SU-DHL-6 (cell line): ENCODE measurements around the gene IL17B.

Experiments
- H2AFZ ChIP-seq: fragments of 200-600 bp; sonication (generic); 2 replicates; pipeline ENCODE4 v1.6.1; 2014; ENCODE audit warnings: low read depth, mild to moderate bottlenecking, moderate library complexity, mixed read lengths, antibody characterized with exemption, low read length; ENCODE audit not compliant: severe bottlenecking
- H3F3A ChIP-seq: fragments of 200-600 bp; shearing (Covaris generic); 2 replicates; pipeline ENCODE4 v1.6.0; 2016; ENCODE audit warnings: antibody characterized with exemption, mild to moderate bottlenecking; ENCODE audit not compliant: insufficient read depth
- H3K27ac ChIP-seq: fragments of 200-600 bp; sonication (generic); 2 replicates; pipeline ENCODE4 v1.5.1; 2016; ENCODE audit warnings: low read depth, mild to moderate bottlenecking, low read length, moderate library complexity, mixed read lengths
- H3K27me3 ChIP-seq: fragments of 200-600 bp; sonication (generic), shearing (Covaris generic); 2 replicates; pipeline ENCODE4 v1.6.0; 2014; ENCODE audit warnings: mild to moderate bottlenecking, low read length
- H3K36me3 ChIP-seq: fragments of 200-600 bp; sonication (generic); 2 replicates; pipeline ENCODE4 v1.6.1; 2014; ENCODE audit warnings: mild to moderate bottlenecking, low read length, mixed read lengths
- H3K4me2 ChIP-seq: fragments of 300-600, 200-600 bp; shearing (Covaris generic), sonication (generic); 2 replicates; pipeline ENCODE4 v1.6.0; 2014; ENCODE audit warnings: low read length, low read depth, mild to moderate bottlenecking; ENCODE audit not compliant: poor library complexity, severe bottlenecking
- H3K4me3 ChIP-seq: fragments of 200-600 bp; sonication (generic); 2 replicates; pipeline ENCODE4 v1.5.1; 2014; ENCODE audit warnings: antibody characterized with exemption, low read length, mild to moderate bottlenecking, mixed read lengths; ENCODE audit not compliant: insufficient read depth, poor library complexity, severe bottlenecking
- H3K79me2 ChIP-seq: fragments of 200-600 bp; sonication (generic); 2 replicates; pipeline ENCODE4 v1.6.1; 2014; ENCODE audit warnings: mild to moderate bottlenecking, low read length, moderate library complexity; ENCODE audit not compliant: insufficient read depth
- H3K9ac ChIP-seq: fragments of 200-600 bp; sonication (generic); 2 replicates; pipeline ENCODE4 v1.7.0; 2014; ENCODE audit warnings: mild to moderate bottlenecking, low read length
- H3K9me2 ChIP-seq: fragments of 200-600 bp; sonication (generic); replicated peaks from 2 replicates; pipeline ENCODE4 v1.6.1; 2014; ENCODE audit warnings: low read length; ENCODE audit not compliant: insufficient read depth
- H3K9me3 ChIP-seq: fragments of 200-600 bp; sonication (generic); 2 replicates; pipeline ENCODE4 v1.6.1; 2014; ENCODE audit warnings: low read length, mixed read lengths; ENCODE audit not compliant: insufficient read depth
- H4K20me1 ChIP-seq: fragments of 200-600 bp; sonication (generic); 2 replicates; pipeline ENCODE4 v1.6.1; 2014; ENCODE audit warnings: low read depth, mild to moderate bottlenecking, antibody characterized with exemption, low read length, moderate library complexity, mixed read lengths
- EZH2phosphoT487 ChIP-seq: fragments of 200-600 bp; sonication (generic), shearing (Covaris generic); conservative IDR thresholded peaks from 2 replicates; pipeline ENCODE4 v1.6.1; 2018; ENCODE audit warnings: mild to moderate bottlenecking, antibody characterized with exemption, low read length, moderate library complexity, mixed read lengths
- TF ChIP-seq, protein P1 (sequence below): fragments of 200-600 bp; sonication (generic); IDR thresholded peaks from one replicate; pipeline ENCODE4 v1.5.1; 2017; ENCODE audit warnings: antibody characterized with exemption, mild to moderate bottlenecking, low read length, moderate library complexity; ENCODE audit not compliant: insufficient read depth, poor library complexity, severe bottlenecking

Gene IL17B

DNA sequence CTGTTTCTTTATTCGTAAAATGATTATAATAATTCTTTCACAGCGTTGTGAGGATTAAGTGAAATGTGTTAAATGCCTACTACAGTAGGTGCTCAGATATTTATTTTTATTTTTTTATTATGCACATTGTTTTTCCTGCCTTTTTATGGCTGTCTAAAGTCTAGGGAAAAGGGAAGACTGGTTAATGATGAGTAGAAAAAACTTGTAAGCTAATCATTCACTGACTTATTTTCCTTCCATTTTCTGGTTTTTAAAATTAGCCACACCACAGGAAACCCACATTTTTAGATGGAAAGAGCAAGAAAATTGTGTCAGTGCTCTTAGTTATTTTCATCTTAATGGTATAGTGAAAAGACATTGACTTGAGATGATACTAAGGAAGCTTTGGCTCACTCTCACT is 25.2 kb downstream of the IL17B start:
- Histone ChIP-seq H3K79me2 (peaks cover 59% of the 10 kb centered on the region), H3K36me3 (peaks cover 44% of the 10 kb centered on the region), H3K4me2 (no peak overlapping the region), H3K9me2 (no peaks in the 10 kb centered on the region), H2AFZ (no peak overlapping the region), H3K4me3 (no peak overlapping the region), H3K9me3 (no peaks in the 10 kb centered on the region), H3F3A (peaks cover 29% of the 10 kb centered on the region; the same call in 1 of the 2 replicates), H3K27me3 (no peaks in the 10 kb centered on the region), H4K20me1 (0 out of 2 replicates have a peak, but pooled peaks cover 16% of the 10 kb centered on the region), H3K27ac (no peak overlapping the region), H3K9ac (no peak overlapping the region)
- TF ChIP-seq, protein P1, sequence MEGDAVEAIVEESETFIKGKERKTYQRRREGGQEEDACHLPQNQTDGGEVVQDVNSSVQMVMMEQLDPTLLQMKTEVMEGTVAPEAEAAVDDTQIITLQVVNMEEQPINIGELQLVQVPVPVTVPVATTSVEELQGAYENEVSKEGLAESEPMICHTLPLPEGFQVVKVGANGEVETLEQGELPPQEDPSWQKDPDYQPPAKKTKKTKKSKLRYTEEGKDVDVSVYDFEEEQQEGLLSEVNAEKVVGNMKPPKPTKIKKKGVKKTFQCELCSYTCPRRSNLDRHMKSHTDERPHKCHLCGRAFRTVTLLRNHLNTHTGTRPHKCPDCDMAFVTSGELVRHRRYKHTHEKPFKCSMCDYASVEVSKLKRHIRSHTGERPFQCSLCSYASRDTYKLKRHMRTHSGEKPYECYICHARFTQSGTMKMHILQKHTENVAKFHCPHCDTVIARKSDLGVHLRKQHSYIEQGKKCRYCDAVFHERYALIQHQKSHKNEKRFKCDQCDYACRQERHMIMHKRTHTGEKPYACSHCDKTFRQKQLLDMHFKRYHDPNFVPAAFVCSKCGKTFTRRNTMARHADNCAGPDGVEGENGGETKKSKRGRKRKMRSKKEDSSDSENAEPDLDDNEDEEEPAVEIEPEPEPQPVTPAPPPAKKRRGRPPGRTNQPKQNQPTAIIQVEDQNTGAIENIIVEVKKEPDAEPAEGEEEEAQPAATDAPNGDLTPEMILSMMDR: no peak
- no peak for TF ChIP-seq EZH2phosphoT487

DNA sequence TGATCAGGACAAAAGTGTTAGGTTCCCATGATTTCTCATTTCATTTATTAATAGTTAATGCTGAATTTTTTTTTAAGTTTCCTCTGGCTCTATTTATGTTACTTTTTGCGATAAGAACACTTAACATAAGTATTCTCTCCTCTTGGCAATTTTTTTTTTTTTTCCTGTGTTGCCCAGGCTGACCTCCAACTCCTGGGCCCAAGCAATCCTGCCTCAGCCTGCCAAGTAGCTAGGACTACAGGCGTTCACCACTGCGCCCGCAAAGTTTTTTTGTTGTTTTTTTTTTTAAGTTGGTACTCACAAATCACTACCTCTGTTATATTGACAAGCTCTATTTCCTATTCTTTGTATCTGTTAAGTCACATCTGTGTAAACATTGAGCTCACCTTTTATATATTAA is 26.9 kb downstream of the IL17B start:
- H3K9ac ChIP-seq: no peak overlapping the region
- no peaks in the 10 kb centered on the region for H3K9me2 ChIP-seq
- 0 out of 2 replicates have a peak, but pooled peaks cover 16% of the 10 kb centered on the region for H4K20me1 ChIP-seq
- H3F3A ChIP-seq: peaks cover 25% of the 10 kb centered on the region; the same call in 1 of the 2 replicates
- no peak overlapping the region for H3K27ac ChIP-seq
- H3K36me3 ChIP-seq: peaks cover 58% of the 10 kb centered on the region
- no peak overlapping the region for H3K4me3 ChIP-seq
- H2AFZ ChIP-seq: no peak overlapping the region
- H3K79me2 ChIP-seq: peaks cover 62% of the 10 kb centered on the region
- no peak overlapping the region for H3K4me2 ChIP-seq
- TF ChIP-seq, protein P1: no peak
- no peak for TF ChIP-seq EZH2phosphoT487
- no peaks in the 10 kb centered on the region for H3K9me3 ChIP-seq
- no peaks in the 10 kb centered on the region for H3K27me3 ChIP-seq

DNA sequence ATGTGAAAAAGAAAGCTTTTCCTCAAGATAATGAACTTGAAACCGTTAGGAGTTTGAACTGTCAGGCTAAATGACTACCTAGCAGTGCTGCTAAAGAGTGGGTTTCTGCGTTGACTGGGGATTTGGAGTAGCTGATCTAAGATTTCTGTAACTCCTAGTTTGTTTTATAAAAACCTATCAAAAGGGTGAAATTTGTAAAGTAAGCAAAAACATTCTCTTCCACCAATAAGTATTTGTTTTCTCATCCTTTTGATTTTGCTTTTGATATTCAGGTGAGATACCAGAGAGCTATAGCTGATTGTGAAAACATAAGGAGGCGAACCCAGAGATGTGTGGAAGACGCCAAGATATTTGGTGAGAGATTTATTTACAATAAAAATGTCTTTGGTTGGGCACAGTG is 29.7 kb downstream of the IL17B start:
- no peak overlapping the region for H3K4me3 ChIP-seq
- no peaks in the 10 kb centered on the region for H3K27me3 ChIP-seq
- H3K36me3 ChIP-seq: peaks cover 58% of the 10 kb centered on the region
- no peak overlapping the region for H3K27ac ChIP-seq
- peaks cover 29% of the 10 kb centered on the region; the same call in 1 of the 2 replicates for H3F3A ChIP-seq
- H3K9me2 ChIP-seq: no peaks in the 10 kb centered on the region
- no peak overlapping the region for H3K9ac ChIP-seq
- no peaks in the 10 kb centered on the region for H3K9me3 ChIP-seq
- H2AFZ ChIP-seq: no peak overlapping the region
- H4K20me1 ChIP-seq: 0 out of 2 replicates have a peak, but pooled peaks cover 16% of the 10 kb centered on the region
- H3K4me2 ChIP-seq: no peak overlapping the region
- TF ChIP-seq EZH2phosphoT487: no peak
- TF ChIP-seq, protein P1: no peak
- H3K79me2 ChIP-seq: peaks cover 67% of the 10 kb centered on the region
